Caco-2 (cell line): ENCODE measurements around the gene HOXD10. TPM values are rescaled to one million over a fixed set of nuclear protein-coding genes. Genes with fewer than 3 reads are reported as not detected.

Experiments
- BruUV-seq: library from RNA; stranded (reverse); fragments of 400-500 nt; replicated peaks from 2 replicates; lab custom pipeline; 2021; lab: Mats Ljungman, UMichigan
- CTCF ChIA-PET: fragments of 300-600 bp; sonication (Branson Sonifier 250); formaldehyde crosslinking; loops from one replicate; lab custom pipeline; 2022; ENCODE audit warnings: antibody characterized with exemption; lab: Charles Lee
- POLR2A ChIA-PET: fragments of 300-600 bp; sonication (Branson Sonifier 250); formaldehyde crosslinking; loops from one replicate; lab custom pipeline; 2022; ENCODE audit warnings: antibody characterized with exemption; lab: Charles Lee
- DNase-seq, 2 experiments: peaks; one replicate each; pipeline versions ENCODE4 v3.0.0 to v3.0.0-alpha.2; 2020 to 2022
- H3K27me3 ChIP-seq: replicated peaks from 2 replicates; pipeline ENCODE4 v1.6.0; 2011; ENCODE audit warnings: low read length; ENCODE audit not compliant: control insufficient read depth, insufficient read depth
- H3K36me3 ChIP-seq: 2 replicates; pipeline ENCODE4 v1.5.1; 2011; ENCODE audit warnings: low read length; ENCODE audit not compliant: control insufficient read depth, insufficient read depth
- H3K4me1 ChIP-seq: fragments of 250-450 bp; sonication (Bioruptor Pico); 2 replicates; pipeline ENCODE4 v1.5.1; 2020; ENCODE audit warnings: mild to moderate bottlenecking
- H3K4me3 ChIP-seq: 2 replicates; pipeline ENCODE4 v1.5.1; 2011; ENCODE audit warnings: low read depth, mild to moderate bottlenecking, control low read depth, low read length
- H3K9me3 ChIP-seq: fragments of 250-450 bp; sonication (Bioruptor Pico); 2 replicates; pipeline ENCODE4 v1.5.1; 2020; ENCODE audit warnings: mild to moderate bottlenecking, moderate library complexity
- H3K27ac Mint-ChIP-seq: one replicate; pipeline ENCODE4 v1.8.0; 2022; ENCODE audit warnings: mixed read lengths; ENCODE audit not compliant: unreplicated experiment
- H3K27me3 Mint-ChIP-seq: one replicate; pipeline ENCODE4 v1.8.0; 2022; ENCODE audit warnings: mixed read lengths; ENCODE audit not compliant: insufficient read depth, unreplicated experiment
- H3K36me3 Mint-ChIP-seq: one replicate; pipeline ENCODE4 v1.8.0; 2022; ENCODE audit warnings: mild to moderate bottlenecking, mixed read lengths; ENCODE audit not compliant: insufficient read depth, unreplicated experiment
- H3K4me1 Mint-ChIP-seq: one replicate; pipeline ENCODE4 v1.8.0; 2022; ENCODE audit warnings: low read depth, mixed read lengths; ENCODE audit not compliant: unreplicated experiment
- H3K4me3 Mint-ChIP-seq: one replicate; pipeline ENCODE4 v1.8.0; 2022; ENCODE audit warnings: mild to moderate bottlenecking, moderate library complexity, mixed read lengths; ENCODE audit not compliant: unreplicated experiment
- H3K9me3 Mint-ChIP-seq: one replicate; pipeline ENCODE4 v1.8.0; 2022; ENCODE audit warnings: mixed read lengths; ENCODE audit not compliant: unreplicated experiment
- intact Hi-C: fragments of 100-400 bp; cut with micrococcal nuclease; formaldehyde crosslinking; loops from one replicate; pipeline ENCODE4 v1.10.0; 2022; ENCODE audit not compliant: unreplicated experiment
- total RNA-seq: library from RNA; stranded (reverse); gene quantifications from 2 replicates; pipeline ENCODE4 v1.2.3, GENCODE V29; 2022
- TF ChIP-seq, protein P1 (sequence below), 2 experiments: fragments of 200-600 bp in 1 of 2; IDR thresholded peaks; 1 replicate in 1 of 2; 2 replicates in 1 of 2; pipeline versions ENCODE4 v1.5.1 to v1.8.0; 2011 to 2022; ENCODE audit warnings: antibody characterized with exemption in 1 of 2, control low read depth in 1 of 2, inconsistent platforms in 1 of 2, low read depth in 1 of 2, low read length in 1 of 2, mild to moderate bottlenecking in 1 of 2, moderate library complexity in 1 of 2; ENCODE audit not compliant: insufficient read depth in 1 of 2, severe bottlenecking in 1 of 2, unreplicated experiment in 1 of 2

Gene HOXD10
- total RNA-seq, 1 experiment from 2014 or later, result not detected

GRCh38 chr2:176136374-176137251, 20.0 kb downstream of the HOXD10 start:
- no peaks in the 10 kb centered on the region for H3K36me3 Mint-ChIP-seq
- H3K4me3 Mint-ChIP-seq, result peak overlapping the region; percentile 76
- ChIA-PET CTCF (interaction anchor here (0.5 to 1.0 kb wide), 2 partner anchors 9 to 318 kb away, joined by 3 to 5 read pairs; no protein-coding TSS in a partner anchor), POLR2A (no interaction called here)
- intact Hi-C loops, result loop anchor here (5.0 kb wide), 1 partner anchor 51 kb away; the partner anchor contains the start of gene HOXD1
- H3K4me1 ChIP-seq, result peaks cover 14% of the 10 kb centered on the region; the same call in 1 of the 2 replicates
- BruUV-seq, result no TSS peak
- peaks cover 49% of the 10 kb centered on the region for H3K27me3 Mint-ChIP-seq
- H3K9me3 ChIP-seq, result no peaks in the 10 kb centered on the region
- H3K4me1 Mint-ChIP-seq, result peaks cover 13% of the 10 kb centered on the region
- H3K4me3 ChIP-seq, result peak overlapping the region; percentile 52
- peaks cover 4% of the 10 kb centered on the region for H3K27me3 ChIP-seq
- no peak overlapping the region for H3K27ac Mint-ChIP-seq
- no peaks in the 10 kb centered on the region for H3K36me3 ChIP-seq
- TF ChIP-seq, protein P1, sequence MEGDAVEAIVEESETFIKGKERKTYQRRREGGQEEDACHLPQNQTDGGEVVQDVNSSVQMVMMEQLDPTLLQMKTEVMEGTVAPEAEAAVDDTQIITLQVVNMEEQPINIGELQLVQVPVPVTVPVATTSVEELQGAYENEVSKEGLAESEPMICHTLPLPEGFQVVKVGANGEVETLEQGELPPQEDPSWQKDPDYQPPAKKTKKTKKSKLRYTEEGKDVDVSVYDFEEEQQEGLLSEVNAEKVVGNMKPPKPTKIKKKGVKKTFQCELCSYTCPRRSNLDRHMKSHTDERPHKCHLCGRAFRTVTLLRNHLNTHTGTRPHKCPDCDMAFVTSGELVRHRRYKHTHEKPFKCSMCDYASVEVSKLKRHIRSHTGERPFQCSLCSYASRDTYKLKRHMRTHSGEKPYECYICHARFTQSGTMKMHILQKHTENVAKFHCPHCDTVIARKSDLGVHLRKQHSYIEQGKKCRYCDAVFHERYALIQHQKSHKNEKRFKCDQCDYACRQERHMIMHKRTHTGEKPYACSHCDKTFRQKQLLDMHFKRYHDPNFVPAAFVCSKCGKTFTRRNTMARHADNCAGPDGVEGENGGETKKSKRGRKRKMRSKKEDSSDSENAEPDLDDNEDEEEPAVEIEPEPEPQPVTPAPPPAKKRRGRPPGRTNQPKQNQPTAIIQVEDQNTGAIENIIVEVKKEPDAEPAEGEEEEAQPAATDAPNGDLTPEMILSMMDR (IDR thresholded peaks at IDR 0.05; ENCODE audit: insufficient read depth in 1 of 2, low read depth in 1 of 2, low read length in 1 of 2, severe bottlenecking in 1 of 2, unreplicated experiment in 1 of 2), result no peak
- peak; percentile 52 to 53 for DNase-seq
- H3K9me3 Mint-ChIP-seq, result no peaks in the 10 kb centered on the region

DNA sequence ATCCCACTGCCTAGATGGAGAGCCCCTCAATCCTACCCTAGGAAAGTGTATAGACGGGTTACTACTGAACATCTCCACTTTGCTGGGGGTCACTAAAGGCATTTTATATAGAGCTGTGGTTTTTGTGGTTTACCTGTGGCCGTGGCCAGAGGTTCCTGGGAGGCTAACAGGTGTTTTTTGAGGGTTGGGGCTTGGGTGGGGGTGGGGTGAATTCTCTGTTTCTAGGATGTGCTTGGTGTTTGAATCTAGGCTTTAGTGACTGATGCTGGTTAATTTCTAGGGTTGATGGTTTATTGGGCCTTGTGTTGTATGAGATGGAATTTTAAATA, 20.6 kb downstream of the HOXD10 start:
- H3K36me3 Mint-ChIP-seq, result no peaks in the 10 kb centered on the region
- Histone ChIP-seq H3K36me3 (no peaks in the 10 kb centered on the region), H3K4me3 (no peak overlapping the region), H3K9me3 (no peaks in the 10 kb centered on the region), H3K4me1 (peaks cover 12% of the 10 kb centered on the region; the same call in 1 of the 2 replicates), H3K27me3 (peaks cover 3% of the 10 kb centered on the region)
- TF ChIP-seq, protein P1 (IDR thresholded peaks at IDR 0.05; ENCODE audit: insufficient read depth in 1 of 2, low read depth in 1 of 2, low read length in 1 of 2, severe bottlenecking in 1 of 2, unreplicated experiment in 1 of 2), result no peak
- CTCF ChIA-PET, result interaction anchor here (0.5 to 1.0 kb wide), 2 partner anchors 9 to 318 kb away, joined by 3 to 5 read pairs; no protein-coding TSS in a partner anchor
- H3K4me3 Mint-ChIP-seq, result peak overlapping the region; percentile 76
- intact Hi-C loops, result loop anchor here (5.0 kb wide), 1 partner anchor 50 kb away; the partner anchor contains the start of gene HOXD1
- H3K27me3 Mint-ChIP-seq, result peaks cover 45% of the 10 kb centered on the region
- no TSS peak for BruUV-seq
- no peak overlapping the region for H3K27ac Mint-ChIP-seq
- POLR2A ChIA-PET, result no interaction called here
- DNase-seq, result no peak
- H3K4me1 Mint-ChIP-seq, result peaks cover 11% of the 10 kb centered on the region
- H3K9me3 Mint-ChIP-seq, result no peaks in the 10 kb centered on the region

DNA sequence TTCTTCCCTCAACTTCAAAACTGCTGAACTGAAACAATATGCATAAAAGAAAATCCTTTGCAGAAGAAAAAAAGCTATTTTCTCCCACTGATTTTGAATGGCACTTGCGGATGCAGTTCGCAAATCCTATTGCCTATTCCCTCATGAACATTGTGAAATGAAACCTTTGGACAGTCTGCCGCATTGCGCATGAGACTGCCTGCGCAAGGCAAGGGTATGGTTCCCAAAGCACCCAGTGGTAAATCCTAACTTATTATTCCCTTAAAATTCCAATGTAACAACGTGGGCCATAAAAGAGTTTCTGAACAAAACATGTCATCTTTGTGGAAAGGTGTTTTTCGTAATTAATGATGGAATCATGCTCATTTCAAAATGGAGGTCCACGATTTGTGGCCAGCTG, 21.3 kb downstream of the HOXD10 start:
- CTCF ChIA-PET, result no interaction called here
- peaks cover 7% of the 10 kb centered on the region for H3K4me1 Mint-ChIP-seq

More for the DNA sequence above, 21.3 kb downstream of the HOXD10 start:
- Mint-ChIP-seq H3K9me3 (no peaks in the 10 kb centered on the region), H3K27me3 (peaks cover 40% of the 10 kb centered on the region), H3K27ac (no peak overlapping the region), H3K4me3 (peak overlapping the region; percentile 76), H3K36me3 (no peaks in the 10 kb centered on the region)
- POLR2A ChIA-PET, result no interaction called here
- TF ChIP-seq, protein P1 (IDR thresholded peaks at IDR 0.05; ENCODE audit: insufficient read depth in 1 of 2, low read depth in 1 of 2, low read length in 1 of 2, severe bottlenecking in 1 of 2, unreplicated experiment in 1 of 2), result no peak
- no peak overlapping the region for H3K4me3 ChIP-seq
- intact Hi-C loops, result loop anchor here (5.0 kb wide), 1 partner anchor 49 kb away; the partner anchor contains the start of gene HOXD1
- H3K36me3 ChIP-seq, result no peaks in the 10 kb centered on the region
- H3K9me3 ChIP-seq, result no peaks in the 10 kb centered on the region
- 0 out of 2 replicates have a peak, but pooled peaks cover 8% of the 10 kb centered on the region for H3K4me1 ChIP-seq
- no TSS peak for BruUV-seq
- H3K27me3 ChIP-seq, result peaks cover 3% of the 10 kb centered on the region
- DNase-seq, result no peak
